GM12878 (cell line): ENCODE results near the gene ACTMAP. TPM values are rescaled to one million over a fixed set of nuclear protein-coding genes. Genes with fewer than 3 reads are reported as not detected.

Experiments
- ATAC-seq: fragments of 200-7000 bp; cut with Tn5 transposase; 3 replicates; pipeline ENCODE4 v1.9.1; 2020; ENCODE audit warnings: mild to moderate bottlenecking, moderate library complexity
- BruUV-seq: library from RNA; stranded (reverse); fragments of 400-500 nt; replicated peaks from 2 replicates; lab custom pipeline; 2021; lab: Mats Ljungman, UMichigan
- CTCF ChIA-PET: fragments of 300-600 bp; sonication (Branson Sonifier 250); formaldehyde crosslinking; extraction: SDS; loops from one replicate; lab custom pipeline; 2021; ENCODE audit warnings: inconsistent platforms; lab: Yijun Ruan, JAX
- POLR2A ChIA-PET: fragments of 350-600 bp; formaldehyde crosslinking; extraction: SDS; loops from one replicate; lab custom pipeline; 2021; ENCODE audit warnings: inconsistent platforms; lab: Charles Lee
- RAD21 ChIA-PET: fragments of 300-600 bp; sonication (Branson Sonifier 250); formaldehyde crosslinking; loops from one replicate; lab custom pipeline; 2023; ENCODE audit warnings: antibody characterized with exemption; ENCODE audit not compliant: unreplicated experiment; lab: Charles Lee
- SMC1A ChIA-PET: fragments of 300-600 bp; sonication (Branson Sonifier 250); formaldehyde crosslinking; loops from one replicate; lab custom pipeline; 2023; ENCODE audit not compliant: unreplicated experiment, uncharacterized antibody; lab: Charles Lee
- DNase-seq: peaks from one replicate; pipeline ENCODE4 v3.0.0-alpha.2; 2011; ENCODE audit warnings: low read depth, low spot score
- FAIRE-seq: peaks from 3 replicates; lab custom pipeline; 2011; peaks lifted over from hg19 to GRCh38; lab: Jason Lieb, UNC
- H2AFZ ChIP-seq: 2 replicates; pipeline ENCODE4 v1.6.0; 2011; ENCODE audit warnings: low read depth, low read length, control low read depth; ENCODE audit not compliant: control insufficient read depth
- H3K27ac ChIP-seq: 2 replicates; pipeline ENCODE4 v1.5.1; 2011; ENCODE audit warnings: control low read depth; ENCODE audit not compliant: control insufficient read depth, insufficient read depth
- H3K27me3 ChIP-seq, 2 experiments: replicated peaks in 1 of 2; 2 replicates each; pipeline versions ENCODE4 v1.6.0 to v1.6.1; 2011; ENCODE audit warnings: low read length in 1 of 2; ENCODE audit not compliant: control insufficient read depth in 2 of 2, insufficient read depth in 2 of 2
- H3K36me3 ChIP-seq, 2 experiments: 2 replicates each; pipeline ENCODE4 v1.5.1; 2011; ENCODE audit warnings: low read length in 1 of 2; ENCODE audit not compliant: control insufficient read depth in 2 of 2, insufficient read depth in 2 of 2
- H3K4me1 ChIP-seq: 2 replicates; pipeline ENCODE4 v1.6.1; 2011; ENCODE audit warnings: mild to moderate bottlenecking, low read length, moderate library complexity, mixed read lengths; ENCODE audit not compliant: control insufficient read depth, insufficient read depth
- H3K4me2 ChIP-seq: 2 replicates; pipeline ENCODE4 v1.6.0; 2011; ENCODE audit warnings: control low read depth; ENCODE audit not compliant: control insufficient read depth, insufficient read depth
- H3K4me3 ChIP-seq: fragments of 200-600 bp; sonication (generic); 2 replicates; pipeline ENCODE4 v1.5.1; 2016
- H3K79me2 ChIP-seq: 2 replicates; pipeline ENCODE4 v1.6.0; 2011; ENCODE audit warnings: low read length; ENCODE audit not compliant: control insufficient read depth, insufficient read depth
- H3K9ac ChIP-seq: 2 replicates; pipeline ENCODE4 v1.8.0; 2011; ENCODE audit warnings: low read length, control low read depth, mixed read lengths; ENCODE audit not compliant: control insufficient read depth, insufficient read depth
- H3K9me3 ChIP-seq: replicated peaks from 3 replicates; pipeline ENCODE4 v1.5.1; 2011; ENCODE audit warnings: mild to moderate bottlenecking, low read length; ENCODE audit not compliant: control insufficient read depth, insufficient read depth
- H4K20me1 ChIP-seq: 2 replicates; pipeline ENCODE4 v1.6.0; 2011; ENCODE audit not compliant: control insufficient read depth, insufficient read depth
- BHLHE40 ChIP-seq, 2 experiments: fragments of 450-650 bp in 1 of 2; IDR thresholded peaks; 2 replicates each; pipeline ENCODE4 v1.6.1; 2011 to 2017; ENCODE audit warnings: low read depth in 2 of 2, borderline replicate concordance in 1 of 2, improper control_type of control experiment in 1 of 2, low read length in 1 of 2, mild to moderate bottlenecking in 1 of 2
- CEBPZ ChIP-seq: fragments of 150-350 bp; IDR thresholded peaks from 2 replicates; pipeline ENCODE4 v1.6.1; 2016; ENCODE audit warnings: low read depth, low read length
- IKZF2 ChIP-seq, 2 experiments: fragments of 450-650 bp; IDR thresholded peaks; 2 replicates each; pipeline ENCODE4 v1.6.1; 2017; ENCODE audit warnings: mild to moderate bottlenecking in 2 of 2, moderate library complexity in 2 of 2
- NRF1 ChIP-seq: conservative IDR thresholded peaks from 2 replicates; pipeline ENCODE4 v1.6.1; 2011; ENCODE audit warnings: mild to moderate bottlenecking, low read depth, low read length, improper control_type of control experiment
- PML ChIP-seq: IDR thresholded peaks from 2 replicates; pipeline ENCODE4 v1.6.1; 2012; ENCODE audit warnings: low read length, inconsistent platforms
- POLR2A ChIP-seq: IDR thresholded peaks from 2 replicates; pipeline ENCODE4 v1.6.1; 2011; ENCODE audit warnings: low read depth, mild to moderate bottlenecking, low read length
- RELA ChIP-seq: fragments of 450-650 bp; IDR thresholded peaks from 2 replicates; pipeline ENCODE4 v1.8.0; 2014; ENCODE audit warnings: borderline replicate concordance; ENCODE audit not compliant: partially characterized antibody
- ZBTB40 ChIP-seq: fragments of 450-650 bp; IDR thresholded peaks from 2 replicates; pipeline ENCODE4 v1.6.1; 2016; ENCODE audit warnings: mild to moderate bottlenecking, moderate library complexity, borderline replicate concordance
- WGBS: methylation state at CpG from one replicate; pipeline ENCODE4 v1.1.6; 2016; ENCODE audit warnings: low lambda C conversion rate; ENCODE audit not compliant: insufficient replicate concordance, insufficient coverage; ENCODE audit errors: missing lambda C conversion rate; 5-methylcytosine and 5-hydroxymethylcytosine counted together
- in situ Hi-C: fragments of 300-500 bp; cut with MboI; formaldehyde crosslinking; loops from 9 replicates; pipeline ENCODE4 v1.14.3; 2018; ENCODE audit warnings: mixed read lengths
- intact Hi-C: fragments of 100-400 bp; cut with micrococcal nuclease; formaldehyde crosslinking; loops from one replicate; pipeline ENCODE4 v1.14.2; 2022; ENCODE audit not compliant: unreplicated experiment
- polyA plus RNA-seq, 11 experiments: library from polyadenylated mRNA; depleted of rRNA in 4 of 11; unstranded in 6 of 11; stranded (reverse) in 5 of 11; fragments of >200 nt; fragmentation: Nextera tagmentation in 4 of 11; fragmentation: Illumina TruSeq in 1 of 11; extraction: Ambion mirVana in 4 of 11; extraction: Trizol in 1 of 11; gene quantifications; 1 replicate in 1 of 11; 2 replicates in 10 of 11; pipeline versions ENCODE4 v1.2.1 to v1.2.3, GENCODE V29; 2011 to 2016; ENCODE audit warnings: inconsistent platforms in 2 of 11, missing spikeins in 2 of 11, low read depth in 1 of 11
- total RNA-seq, 4 experiments: library from RNA; depleted of rRNA in 3 of 4; stranded (reverse); fragments of >200 nt in 3 of 4; fragmentation: Illumina TruSeq in 1 of 4; extraction: Trizol in 1 of 4; gene quantifications; 2 replicates each; pipeline versions ENCODE4 v1.2.1 to v1.2.3, GENCODE V29; 2013 to 2021

ACTMAP gene
- total and polyA plus RNA-seq, 10 of the 15 experiments (the other 5 are each of a cell fraction or from before 2014, with no cell fraction given) = 3.0 to 26.2 (median 11.1) TPM

GRCh38 chr19:40763526-40763925 is 13.2 kb upstream of the ACTMAP start:
- TF ChIP-seq IKZF2 (IDR thresholded peaks at IDR 0.05) = no peak
- Histone ChIP-seq H2AFZ (no peak overlapping the region), H3K4me3 (no peak overlapping the region), H3K9me3 (no peaks in the 10 kb centered on the region), H3K4me1 (no peaks in the 10 kb centered on the region), H4K20me1 (peaks cover 3% of the 10 kb centered on the region), H3K27ac (no peak overlapping the region), H3K79me2 (peaks cover 5% of the 10 kb centered on the region), H3K27me3 (no peaks in the 10 kb centered on the region), H3K9ac (no peak overlapping the region), H3K4me2 (no peak overlapping the region), H3K36me3 (peaks cover 52 to 62% of the 10 kb centered on the region in 2 experiments)
- RAD21 ChIA-PET = no interaction called here
- FAIRE-seq (no peak), ATAC-seq (no peak), DNase-seq (no peak)
- intact Hi-C loops = no loop called here
- CTCF ChIA-PET = no interaction called here
- in situ Hi-C loops = no loop called here
- SMC1A ChIA-PET = interaction anchor here (1.3 kb wide), 1 partner anchor 10 kb away, joined by 3 read pairs; no protein-coding TSS in a partner anchor
- POLR2A ChIA-PET = no interaction called here
- WGBS = 75% methylated on average over 7 of the region's 7 CpGs
- BruUV-seq = no TSS peak

GRCh38 chr19:40762754-40763470 is 12.6 kb upstream of the ACTMAP start:
- Histone ChIP-seq H3K4me1 (no peaks in the 10 kb centered on the region), H3K9ac (no peak overlapping the region), H3K27me3 (no peaks in the 10 kb centered on the region)
- RAD21 ChIA-PET = no interaction called here
- POLR2A ChIA-PET = no interaction called here
- no peak for TF ChIP-seq NRF1
- no peak for TF ChIP-seq RELA
- no peak for TF ChIP-seq BHLHE40 (IDR thresholded peaks at IDR 0.05; ENCODE audit: borderline replicate concordance in 1 of 2, low read depth in 2 of 2, low read length in 1 of 2)
- no peak for TF ChIP-seq PML
- no peak for TF ChIP-seq ZBTB40
- TF ChIP-seq POLR2A = 0 out of 2 replicates have a peak, but pooled peaks have one; percentile 21
- TF ChIP-seq CEBPZ = no peak
- TF ChIP-seq, all 136 proteins: peak for 1
- 98% methylated on average over 13 of the region's 17 CpGs for WGBS
- no peak overlapping the region for H3K27ac ChIP-seq
- peaks cover 9% of the 10 kb centered on the region for H3K79me2 ChIP-seq
- no TSS peak for BruUV-seq
- in situ Hi-C loops = no loop called here
- H2AFZ ChIP-seq = no peak overlapping the region
- peaks cover 3% of the 10 kb centered on the region for H4K20me1 ChIP-seq
- H3K4me2 ChIP-seq = no peak overlapping the region
- ATAC-seq (no peak), FAIRE-seq (no peak), DNase-seq (no peak)
- CTCF ChIA-PET = no interaction called here
- H3K36me3 ChIP-seq = peaks cover 55 to 63% of the 10 kb centered on the region in 2 experiments
- H3K4me3 ChIP-seq = no peak overlapping the region
- SMC1A ChIA-PET = interaction anchor here (1.3 kb wide), 1 partner anchor 9 kb away, joined by 3 read pairs; no protein-coding TSS in a partner anchor
- intact Hi-C loops = no loop called here
- H3K9me3 ChIP-seq = no peaks in the 10 kb centered on the region
